ENCODE data around the gene PDE4B. TPM values are rescaled to one million over a fixed set of nuclear protein-coding genes. Genes with fewer than 3 reads are reported as not detected.

PDE4B gene
- total RNA-seq, 2 donors from 2014 or later = 12.0 to 59.0 TPM

GRCh38 chr1:65971547-65971946, 178.9 kb downstream of the PDE4B start:
- intact Hi-C loops (cut with DNase I) = no loop called here
- ATAC-seq = peak in 1 of 2 donors; percentile 51
- no peak for DNase-seq

- intact Hi-C loops (cut with DNase I) = no loop called here
- no peak for ATAC-seq
Observed at GRCh38 chr1:65975708-65976107, 183.0 kb downstream of the PDE4B start.

GRCh38 chr1:65979136-65980044, 186.7 kb downstream of the PDE4B start:
- DNase-seq (no peak), ATAC-seq (peak in 1 of 2 donors; percentile 87)
- intact Hi-C loops (cut with DNase I) = no loop called here

More at GRCh38 chr1:65975708-65976107, 183.0 kb downstream of the PDE4B start:
- no peak for DNase-seq

DNA sequence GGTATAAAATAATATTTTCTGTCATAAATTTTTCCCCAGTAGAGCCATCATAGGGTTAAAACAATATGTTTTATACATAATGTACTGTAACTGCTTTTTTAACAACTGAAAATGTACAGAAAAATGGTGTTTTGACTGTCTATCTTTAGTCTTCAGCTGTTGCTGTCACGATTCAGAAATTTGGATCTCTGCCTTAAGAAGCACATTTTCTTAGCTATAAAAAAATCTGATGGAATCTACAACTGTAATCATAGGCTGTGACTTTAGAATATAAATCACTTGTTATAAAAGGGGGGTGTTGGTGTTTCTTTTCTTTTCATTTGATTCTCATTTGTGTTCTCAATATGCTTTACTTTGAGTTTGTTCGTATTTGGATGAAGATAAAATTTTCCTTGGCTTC, 187.5 kb downstream of the PDE4B start:
- intact Hi-C loops (cut with DNase I) = no loop called here
- DNase-seq (no peak), ATAC-seq (no peak)

- ATAC-seq = no peak
- DNase-seq = no peak
- intact Hi-C loops (cut with DNase I) = no loop called here
Observed at GRCh38 chr1:65983500-65983899, 190.8 kb downstream of the PDE4B start.

GRCh38 chr1:65985393-65986066, 192.8 kb downstream of the PDE4B start:
- intact Hi-C loops (cut with DNase I) = no loop called here
- DNase-seq (no peak), ATAC-seq (no peak)

DNA sequence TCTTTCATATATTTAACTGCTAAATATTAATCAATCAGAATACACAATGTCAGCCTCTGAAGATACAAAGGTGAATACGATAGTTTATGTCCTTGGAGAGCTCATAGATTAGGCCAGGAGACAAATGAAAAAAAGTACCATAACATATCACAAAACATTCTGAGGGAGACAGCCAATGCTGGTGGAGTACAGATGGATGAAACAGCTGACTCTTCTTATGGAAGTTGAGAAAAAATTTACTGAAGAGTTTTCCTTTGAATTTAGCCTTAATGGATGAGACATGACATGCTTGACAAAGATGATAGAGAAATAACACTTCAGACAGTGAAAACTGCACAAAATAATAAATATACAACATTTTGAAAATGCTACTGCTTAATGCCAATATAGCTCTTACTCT, 193.5 kb downstream of the PDE4B start:
- DNase-seq = no peak
- ATAC-seq = no peak
- intact Hi-C loops (cut with DNase I) = no loop called here

DNA sequence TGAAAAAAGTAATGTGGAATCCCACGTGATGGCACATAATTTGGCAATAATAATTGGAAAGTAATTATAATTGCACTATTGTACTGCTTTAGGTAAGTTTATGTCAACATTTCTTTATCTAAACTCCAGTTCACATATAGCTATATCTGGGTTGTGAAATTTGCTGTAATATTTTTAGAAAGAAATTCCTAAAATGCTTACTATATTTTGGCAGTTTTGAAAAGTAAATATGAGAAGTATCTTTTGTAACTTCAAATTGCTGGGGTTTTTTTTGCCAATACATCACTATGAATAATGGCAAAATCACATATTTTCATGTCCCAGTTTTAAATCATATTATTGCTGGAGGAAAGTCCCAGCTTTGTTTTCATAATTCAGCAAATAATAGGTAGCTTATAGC, 197.5 kb downstream of the PDE4B start:
- intact Hi-C loops (cut with DNase I) = loop anchor here in 1 of 2 donors (10.0 kb wide), 1 partner anchor 105 kb away; no protein-coding TSS in a partner anchor
- ATAC-seq (no peak), DNase-seq (no peak)

GRCh38 chr1:65991694-65992093, 199.0 kb downstream of the PDE4B start:
- ATAC-seq = no peak
- intact Hi-C loops (cut with DNase I) = loop anchor here in 1 of 2 donors (10.0 kb wide), 1 partner anchor 103 kb away; no protein-coding TSS in a partner anchor
- DNase-seq = no peak

DNA sequence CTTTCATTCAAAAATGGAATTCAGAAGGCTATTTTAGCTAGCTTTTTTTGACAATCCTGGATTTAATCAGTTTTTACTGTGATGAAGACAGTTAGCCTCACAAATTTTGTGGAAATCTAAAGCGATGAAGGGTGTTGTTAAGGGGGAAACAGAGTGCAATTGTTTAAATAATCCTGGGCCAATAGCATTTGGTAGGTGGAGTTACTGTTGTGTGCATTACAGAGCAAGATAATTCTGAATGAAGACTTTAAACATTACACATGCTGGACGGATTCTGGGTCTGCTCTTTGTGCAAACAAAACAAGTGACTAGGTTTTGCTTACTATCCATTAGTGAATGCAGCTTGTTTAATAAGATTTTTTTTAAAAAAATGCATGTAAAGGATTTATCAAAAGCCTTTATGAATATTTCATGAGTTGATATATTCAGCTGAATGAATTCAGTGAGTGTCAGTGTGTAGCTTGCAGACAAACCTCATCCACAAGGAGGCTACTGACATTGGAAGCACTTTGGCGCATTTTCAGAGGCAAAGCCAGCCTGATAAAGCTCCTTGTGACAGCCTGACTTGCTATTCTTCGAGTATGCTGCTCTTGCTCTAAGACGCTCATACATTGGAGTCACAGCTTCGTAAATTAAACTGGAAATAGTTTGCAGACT, 199.6 kb downstream of the PDE4B start:
- ATAC-seq (no peak), DNase-seq (no peak)
- intact Hi-C loops (cut with DNase I) = loop anchor here in 1 of 2 donors (10.0 kb wide), 1 partner anchor 103 kb away; no protein-coding TSS in a partner anchor

- DNase-seq = no peak
- no peak for ATAC-seq
- intact Hi-C loops (cut with DNase I) = loop anchor here in 1 of 2 donors (10.0 kb wide), 1 partner anchor 102 kb away; no protein-coding TSS in a partner anchor
Observed at GRCh38 chr1:65992831-65993271, 200.2 kb downstream of the PDE4B start.

DNA sequence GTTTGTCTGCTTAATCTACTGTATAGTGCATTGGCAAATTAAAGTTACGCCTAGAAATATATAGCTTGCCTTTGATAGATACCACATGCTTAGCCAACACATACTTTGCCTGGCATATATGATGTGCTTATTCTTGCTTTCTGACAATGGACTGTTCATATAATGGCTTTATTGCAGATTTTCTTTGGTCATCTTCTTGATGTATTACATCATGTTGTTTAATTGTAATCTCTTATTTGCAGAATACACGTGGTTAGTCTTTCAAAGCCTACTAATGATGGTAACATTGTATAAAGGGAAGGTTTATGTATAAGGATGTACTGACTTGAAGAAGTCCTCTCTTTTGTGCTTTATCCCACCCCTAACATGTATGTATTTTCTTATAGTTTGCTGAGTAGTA, 201.5 kb downstream of the PDE4B start:
- intact Hi-C loops (cut with DNase I) = loop anchor here in 1 of 2 donors (10.0 kb wide), 1 partner anchor 101 kb away; no protein-coding TSS in a partner anchor

DNA sequence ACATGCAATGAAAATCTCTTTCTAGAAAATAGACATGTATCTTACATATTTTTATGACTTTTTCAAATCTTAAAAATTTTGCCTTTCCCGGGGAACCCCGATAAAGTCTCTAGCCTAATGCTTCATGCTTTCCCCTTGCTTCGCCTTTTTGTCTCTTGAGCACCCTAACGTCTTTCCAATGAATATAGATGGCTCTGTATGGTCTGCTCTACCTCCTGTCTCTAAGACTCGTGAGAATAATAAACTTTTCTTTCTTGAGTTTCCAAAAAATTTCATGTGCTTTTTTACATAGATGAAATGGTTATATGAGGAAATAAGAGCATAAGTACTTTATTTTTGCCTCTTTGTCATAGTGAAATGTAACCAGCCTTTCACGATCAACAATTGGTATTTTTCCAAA, 202.6 kb downstream of the PDE4B start:
- intact Hi-C loops (cut with DNase I) = loop anchor here in 1 of 2 donors (10.0 kb wide), 1 partner anchor 99 kb away; no protein-coding TSS in a partner anchor
- no peak for ATAC-seq
- no peak for DNase-seq

More for the DNA sequence above, 201.5 kb downstream of the PDE4B start:
- ATAC-seq (no peak), DNase-seq (no peak)

- ATAC-seq (no peak), DNase-seq (no peak)
- intact Hi-C loops (cut with DNase I) = loop anchor here in 1 of 2 donors (10.0 kb wide), 1 partner anchor 99 kb away; no protein-coding TSS in a partner anchor
Observed at GRCh38 chr1:65995928-65996327, 203.2 kb downstream of the PDE4B start.

DNA sequence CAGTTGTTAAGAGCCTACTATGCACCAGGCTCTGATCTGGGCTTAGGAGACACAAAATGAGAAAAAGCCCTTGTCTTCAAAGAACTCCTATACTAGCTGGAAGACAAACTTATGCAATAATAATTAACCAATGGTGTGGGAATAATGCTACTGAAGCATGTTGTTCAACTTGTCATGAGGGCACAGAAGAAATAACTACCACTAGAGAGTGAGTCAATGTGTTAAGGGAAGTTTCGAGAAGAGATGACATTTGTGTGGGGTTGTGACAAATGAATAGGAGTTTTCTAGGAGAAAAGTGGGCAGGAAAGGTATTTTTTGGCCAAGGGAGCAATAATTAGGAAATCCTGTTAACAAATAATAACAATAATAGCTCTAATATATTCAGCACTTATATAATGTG, 205.0 kb downstream of the PDE4B start:
- no peak for DNase-seq
- intact Hi-C loops (cut with DNase I) = loop anchor here in 1 of 2 donors (10.0 kb wide), 1 partner anchor 97 kb away; no protein-coding TSS in a partner anchor
- no peak for ATAC-seq

GRCh38 chr1:65998763-65999583, 206.3 kb downstream of the PDE4B start:
- intact Hi-C loops (cut with DNase I) = loop anchor here in 1 of 2 donors (10.0 kb wide), 1 partner anchor 96 kb away; no protein-coding TSS in a partner anchor
- DNase-seq (no peak), ATAC-seq (no peak)

- intact Hi-C loops (cut with DNase I) = no loop called here
- no peak for DNase-seq
- ATAC-seq = no peak
Observed at GRCh38 chr1:66000033-66000637, 207.4 kb downstream of the PDE4B start.

DNA sequence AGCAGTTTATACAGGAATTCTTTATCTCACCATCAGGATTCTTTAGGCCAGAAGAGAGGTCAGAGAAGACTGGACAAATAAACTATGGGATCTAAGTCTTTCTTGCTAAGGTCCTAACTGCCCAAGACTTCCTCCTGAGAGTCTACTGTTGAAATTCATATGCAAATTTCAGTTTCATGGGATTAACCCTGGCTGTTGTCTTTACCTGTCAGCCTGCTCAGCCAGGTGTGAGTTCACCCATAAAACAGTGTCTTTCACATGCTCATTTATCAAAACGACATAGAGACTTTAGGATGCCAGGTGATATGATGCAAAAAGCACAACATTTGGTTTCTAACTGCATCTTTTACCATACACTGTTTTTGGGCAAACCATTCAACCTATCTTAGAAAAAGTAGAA, 211.0 kb downstream of the PDE4B start:
- ATAC-seq (no peak), DNase-seq (no peak)
- intact Hi-C loops (cut with DNase I) = no loop called here
